ENCODE measurements around the gene IVL.

The IVL gene

GRCh38 chr1:152886758-152887409 is 21.5 kb upstream of the IVL start:
- DNase-seq (ENCODE audit: low read depth), result no peak

GRCh38 chr1:152888126-152888525 is 20.2 kb upstream of the IVL start:
- no peak for DNase-seq (ENCODE audit: low read depth)

- DNase-seq (ENCODE audit: low read depth), result no peak
These were observed 9.3 kb upstream of the IVL start for GRCh38 chr1:152899027-152899426.

GRCh38 chr1:152899883-152900282 is 8.5 kb upstream of the IVL start:
- no peak for DNase-seq (ENCODE audit: low read depth)

- no peak for DNase-seq (ENCODE audit: low read depth)
These were observed 6.7 kb upstream of the IVL start for GRCh38 chr1:152901631-152902030.

GRCh38 chr1:152902636-152903035 is 5.7 kb upstream of the IVL start:
- no peak for DNase-seq (ENCODE audit: low read depth)

- DNase-seq (ENCODE audit: low read depth), result no peak
These were observed 3.5 kb upstream of the IVL start for GRCh38 chr1:152904688-152905440.

- DNase-seq (ENCODE audit: low read depth), result no peak
These were observed 2.3 kb upstream of the IVL start for GRCh38 chr1:152906023-152906565.

- no peak for DNase-seq (ENCODE audit: low read depth)
These were observed 860 bp downstream of the IVL start for GRCh38 chr1:152909206-152909605.

- no peak for DNase-seq (ENCODE audit: low read depth)
These were observed 4.1 kb downstream of the IVL start for GRCh38 chr1:152912471-152912870.

GRCh38 chr1:152912900-152913299 is 4.6 kb downstream of the IVL start:
- DNase-seq (ENCODE audit: low read depth), result no peak

GRCh38 chr1:152917794-152918193 is 9.4 kb downstream of the IVL start:
- no peak for DNase-seq (ENCODE audit: low read depth)

GRCh38 chr1:152919071-152919470 is 10.7 kb downstream of the IVL start:
- no peak for DNase-seq (ENCODE audit: low read depth)

- DNase-seq (ENCODE audit: low read depth), result no peak
These were observed 15.8 kb downstream of the IVL start for GRCh38 chr1:152924191-152924590.

- no peak for DNase-seq (ENCODE audit: low read depth)
These were observed 17.7 kb downstream of the IVL start for GRCh38 chr1:152926091-152926490.

- no peak for DNase-seq (ENCODE audit: low read depth)
These were observed 20.3 kb downstream of the IVL start for GRCh38 chr1:152928671-152929070.

- no peak for DNase-seq (ENCODE audit: low read depth)
These were observed 23.9 kb downstream of the IVL start for GRCh38 chr1:152932170-152932811.

- no peak for DNase-seq (ENCODE audit: low read depth)
These were observed 24.9 kb downstream of the IVL start for GRCh38 chr1:152933196-152933595.

- DNase-seq (ENCODE audit: low read depth), result no peak
These were observed 32.3 kb downstream of the IVL start for GRCh38 chr1:152940614-152941013.

- DNase-seq (ENCODE audit: low read depth), result no peak
These were observed 32.8 kb downstream of the IVL start for GRCh38 chr1:152941037-152941711.

- no peak for DNase-seq (ENCODE audit: low read depth)
These were observed 33.8 kb downstream of the IVL start for GRCh38 chr1:152942161-152942560.

- no peak for DNase-seq (ENCODE audit: low read depth)
These were observed 37.9 kb downstream of the IVL start for GRCh38 chr1:152946248-152946647.
